SK-N-SH (cell line): Measurements from ENCODE around the gene GABRB3. TPM values are rescaled to one million over a fixed set of nuclear protein-coding genes. Genes with fewer than 3 reads are reported as not detected.

ENCODE experiments used
- CTCF ChIA-PET: fragments of 300-600, 350-600 bp; formaldehyde crosslinking; extraction: SDS; loops from one replicate; lab custom pipeline; 2021; lab: Yijun Ruan, JAX
- POLR2A ChIA-PET: fragments of 350-600 bp; sonication (Branson Sonifier 250); formaldehyde crosslinking; extraction: SDS; loops from one replicate; lab custom pipeline; 2020; ENCODE audit warnings: antibody characterized with exemption, inconsistent platforms; lab: Yijun Ruan, JAX
- DNase-seq: peaks from one replicate; pipeline ENCODE4 v3.0.0; 2012
- H2AFZ ChIP-seq: fragments of 200-600 bp; sonication (generic); 2 replicates; pipeline ENCODE4 v1.8.1; 2016; ENCODE audit warnings: antibody characterized with exemption, mild to moderate bottlenecking, low read depth
- H3F3A ChIP-seq: fragments of 200-600 bp; sonication (generic); replicated peaks from 2 replicates; pipeline ENCODE3; 2016; ENCODE audit warnings: antibody characterized with exemption, mild to moderate bottlenecking; ENCODE audit not compliant: insufficient read depth
- H3K27ac ChIP-seq, 2 experiments: fragments of 200-500 bp in 1 of 2; fragments of 200-600 bp in 1 of 2; sonication (Bioruptor generic) in 1 of 2; sonication (generic), shearing (Covaris generic) in 1 of 2; 2 replicates each; pipeline versions ENCODE4 v1.5.1 to v1.6.1; 2014 to 2016; ENCODE audit warnings: low read depth in 2 of 2, inconsistent platforms in 1 of 2, low read length in 1 of 2, mild to moderate bottlenecking in 1 of 2, mixed read lengths in 1 of 2
- H3K27me3 ChIP-seq: fragments of 200-600 bp; sonication (generic), shearing (Covaris generic); 2 replicates; pipeline ENCODE4 v1.6.1; 2016; ENCODE audit warnings: mixed run types; ENCODE audit not compliant: insufficient read depth
- H3K36me3 ChIP-seq, 2 experiments: fragments of 200-500 bp in 1 of 2; fragments of 200-600 bp in 1 of 2; sonication (Bioruptor generic) in 1 of 2; sonication (generic) in 1 of 2; replicated peaks in 1 of 2; 2 replicates each; pipeline versions ENCODE3 to v1.5.1; 2014 to 2016; ENCODE audit warnings: low read length in 1 of 2, mild to moderate bottlenecking in 1 of 2; ENCODE audit not compliant: insufficient read depth in 2 of 2, control insufficient read depth in 1 of 2
- H3K4me1 ChIP-seq, 2 experiments: fragments of 200-500 bp in 1 of 2; fragments of 200-600 bp in 1 of 2; sonication (Bioruptor generic) in 1 of 2; sonication (generic), shearing (Covaris generic) in 1 of 2; 2 replicates each; pipeline versions ENCODE4 v1.5.1 to v1.6.1; 2014 to 2016; ENCODE audit warnings: low read depth in 1 of 2, low read length in 1 of 2, mixed run types in 1 of 2; ENCODE audit not compliant: insufficient read depth in 2 of 2, control insufficient read depth in 1 of 2
- H3K4me2 ChIP-seq: fragments of 200-600 bp; sonication (generic), shearing (Covaris generic); 2 replicates; pipeline ENCODE4 v1.6.1; 2017; ENCODE audit warnings: mixed run types
- H3K4me3 ChIP-seq, 2 experiments: fragments of 200-500 bp in 1 of 2; fragments of 200-600 bp in 1 of 2; sonication (Bioruptor generic) in 1 of 2; sonication (generic), shearing (Covaris generic) in 1 of 2; 2 replicates each; pipeline versions ENCODE4 v1.5.1 to v1.8.1; 2014 to 2016; ENCODE audit warnings: low read depth in 2 of 2, inconsistent platforms in 1 of 2, low read length in 1 of 2, mild to moderate bottlenecking in 1 of 2, mixed read lengths in 1 of 2, moderate library complexity in 1 of 2
- H3K79me2 ChIP-seq: fragments of 200-600 bp; sonication (generic); 2 replicates; pipeline ENCODE4 v1.8.1; 2017; ENCODE audit warnings: mild to moderate bottlenecking; ENCODE audit not compliant: insufficient read depth
- H3K9ac ChIP-seq: fragments of 200-600 bp; sonication (generic); 2 replicates; pipeline ENCODE4 v1.6.1; 2017; ENCODE audit warnings: mixed run types
- H3K9me2 ChIP-seq: fragments of 200-600 bp; sonication (generic); 2 replicates; pipeline ENCODE4 v1.6.1; 2017; ENCODE audit warnings: mixed run types
- H3K9me3 ChIP-seq: fragments of 200-600 bp; sonication (generic); 2 replicates; pipeline ENCODE4 v1.6.1; 2017; ENCODE audit warnings: mixed run types, mild to moderate bottlenecking, moderate library complexity
- H4K20me1 ChIP-seq: fragments of 200-600 bp; sonication (generic); 2 replicates; pipeline ENCODE4 v1.6.1; 2017; ENCODE audit warnings: mild to moderate bottlenecking, mixed run types; ENCODE audit not compliant: insufficient read depth
- CHD2 ChIP-seq: fragments of 150-350 bp; IDR thresholded peaks from 2 replicates; pipeline ENCODE4 v1.6.1; 2018; ENCODE audit warnings: low read length; ENCODE audit not compliant: partially characterized antibody
- EP300 ChIP-seq, 2 experiments: IDR thresholded peaks; 2 replicates each; pipeline versions ENCODE4 v1.4.0 to v1.6.1; 2012; ENCODE audit warnings: borderline replicate concordance in 1 of 2, low read depth in 1 of 2, low read length in 1 of 2
- EZH2phosphoT487 ChIP-seq: fragments of 200-600 bp; sonication (generic); IDR thresholded peaks from 2 replicates; pipeline ENCODE4 v1.6.1; 2017; ENCODE audit warnings: low read depth, mixed run types, mild to moderate bottlenecking, antibody characterized with exemption, moderate library complexity, borderline replicate concordance
- FOSL2 ChIP-seq: IDR thresholded peaks from 2 replicates; pipeline ENCODE4 v1.4.0; 2012; ENCODE audit warnings: low read depth, mild to moderate bottlenecking, moderate library complexity, borderline replicate concordance
- FOXJ3 ChIP-seq: sonication (generic); formaldehyde crosslinking; IDR thresholded peaks from 2 replicates; pipeline ENCODE4 v1.5.1; 2020; ENCODE audit warnings: mild to moderate bottlenecking, missing genetic modification reagents
- GABPA ChIP-seq: IDR thresholded peaks from 2 replicates; pipeline ENCODE4 v1.4.0; 2012; ENCODE audit warnings: low read depth, mild to moderate bottlenecking
- JUND ChIP-seq: IDR thresholded peaks from 2 replicates; pipeline ENCODE4 v1.4.0; 2012
- MXI1 ChIP-seq: IDR thresholded peaks from 2 replicates; pipeline ENCODE4 v1.6.1; 2012; ENCODE audit warnings: mild to moderate bottlenecking, low read depth, low read length, improper control_type of control experiment
- NFIC ChIP-seq: IDR thresholded peaks from 2 replicates; pipeline ENCODE4 v1.4.0; 2012; ENCODE audit warnings: borderline replicate concordance
- POLR2AphosphoS5 ChIP-seq: IDR thresholded peaks from 2 replicates; pipeline ENCODE4 v1.6.1; 2012; ENCODE audit warnings: low read depth, low read length
- RXRA ChIP-seq: IDR thresholded peaks from 2 replicates; pipeline ENCODE4 v1.4.0; 2012; ENCODE audit warnings: low read depth, mild to moderate bottlenecking, borderline replicate concordance
- SMC3 ChIP-seq: IDR thresholded peaks from 2 replicates; pipeline ENCODE4 v1.6.1; 2012; ENCODE audit warnings: low read depth, low read length, improper control_type of control experiment
- TCF12 ChIP-seq: IDR thresholded peaks from 2 replicates; pipeline ENCODE4 v1.4.0; 2012
- TEAD4 ChIP-seq: IDR thresholded peaks from 2 replicates; pipeline ENCODE4 v1.4.0; 2012; ENCODE audit warnings: mild to moderate bottlenecking, borderline replicate concordance; ENCODE audit not compliant: insufficient read depth
- YY1 ChIP-seq: IDR thresholded peaks from 2 replicates; pipeline ENCODE4 v1.4.0; 2012; ENCODE audit warnings: low read depth, mild to moderate bottlenecking
- WGBS: methylation state at CpG from one replicate; pipeline ENCODE4 v1.1.6; 2017; ENCODE audit warnings: low lambda C conversion rate; 5-methylcytosine and 5-hydroxymethylcytosine counted together
- polyA plus RNA-seq, 3 experiments: library from polyadenylated mRNA; depleted of rRNA; stranded (reverse); fragments of >200 nt; gene quantifications; 2 replicates each; pipeline ENCODE4 v1.2.3, GENCODE V29; 2012
- TF ChIP-seq, protein P1 (sequence below): IDR thresholded peaks from 2 replicates; pipeline ENCODE4 v1.4.0; 2012; ENCODE audit warnings: low read depth, borderline replicate concordance
- TF ChIP-seq, protein P2 (sequence below): fragments of 200-600 bp; sonication (generic); IDR thresholded peaks from 2 replicates; pipeline ENCODE4 v1.6.1; 2017; ENCODE audit warnings: antibody characterized with exemption, mild to moderate bottlenecking, moderate library complexity
- TF ChIP-seq, protein P3 (sequence below): fragments of 150-350 bp; IDR thresholded peaks from 2 replicates; pipeline ENCODE4 v1.6.1; 2017; ENCODE audit warnings: antibody characterized with exemption, low read length, low read depth, borderline replicate concordance
- TF ChIP-seq, protein P4 (sequence below): fragments of 150-350 bp; IDR thresholded peaks from 2 replicates; pipeline ENCODE4 v1.6.1; 2016; ENCODE audit warnings: mild to moderate bottlenecking, low read depth, low read length
- TF ChIP-seq, protein P5 (sequence below): IDR thresholded peaks from 2 replicates; pipeline ENCODE4 v1.4.0; 2012; ENCODE audit warnings: low read depth
- TF ChIP-seq, protein P6 (sequence below): IDR thresholded peaks from 2 replicates; pipeline ENCODE4 v1.6.1; 2012; ENCODE audit warnings: mild to moderate bottlenecking, low read depth, low read length, moderate library complexity

The GABRB3 gene
- polyA plus RNA-seq, 1 of the 3 experiments (the other 2 are of a cell fraction) = 0.10 TPM

DNA sequence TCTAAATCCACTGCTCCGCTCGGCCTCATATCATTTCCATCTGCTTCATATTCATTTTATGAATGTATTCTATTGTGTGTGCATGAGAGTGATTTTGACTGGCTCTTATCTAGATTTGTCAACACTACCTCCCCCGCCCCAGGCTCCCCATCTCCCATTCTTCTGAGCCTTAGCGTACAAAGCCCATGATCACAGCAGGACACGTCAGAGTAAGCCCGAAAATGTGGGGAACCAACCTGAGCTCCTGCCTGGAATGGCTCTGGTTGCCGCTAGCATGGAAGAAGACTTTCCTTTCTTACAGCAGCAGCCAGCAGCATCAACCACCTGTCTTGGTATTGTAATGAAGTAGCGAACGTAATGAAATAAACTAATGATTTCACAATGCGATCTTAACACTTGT is 61.4 kb downstream of the GABRB3 start:
- Histone ChIP-seq H2AFZ (no peak overlapping the region), H3K27ac (no peak overlapping the region), H3K9me2 (no peaks in the 10 kb centered on the region), H3K9me3 (no peaks in the 10 kb centered on the region), H3K27me3 (no peaks in the 10 kb centered on the region), H3K4me3 (no peak overlapping the region), H3K79me2 (no peaks in the 10 kb centered on the region), H4K20me1 (no peaks in the 10 kb centered on the region), H3K4me1 (no peaks in the 10 kb centered on the region), H3K9ac (no peak overlapping the region), H3K4me2 (no peak overlapping the region), H3K36me3 (no peaks in the 10 kb centered on the region), H3F3A (no peaks in the 10 kb centered on the region)
- no peak for DNase-seq
- ChIA-PET POLR2A (no interaction called here), CTCF (no interaction called here)
- 57% methylated on average over 10 of the region's 10 CpGs for WGBS
- TF ChIP-seq NFIC = no peak
- no peak for TF ChIP-seq GABPA

DNA sequence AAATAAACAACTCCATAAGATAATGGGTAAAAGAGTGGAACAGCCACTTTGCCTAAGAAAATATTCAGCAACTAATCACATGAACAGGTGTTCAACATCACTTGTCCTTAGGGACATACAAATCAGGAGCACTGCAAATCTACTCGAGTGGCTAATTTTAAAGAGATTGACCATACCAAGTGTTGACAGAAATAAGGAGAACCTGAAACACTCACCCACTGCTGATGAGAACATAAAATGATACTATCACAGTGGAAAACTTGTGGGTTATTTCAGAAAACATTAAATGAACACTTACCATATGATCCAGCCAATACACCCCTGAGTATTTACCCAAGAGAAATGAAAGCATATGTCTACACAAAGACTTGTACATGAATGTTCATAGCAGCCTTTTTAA is 70.5 kb downstream of the GABRB3 start:
- no peaks in the 10 kb centered on the region for H3K36me3 ChIP-seq
- POLR2A ChIA-PET = no interaction called here
- no peak overlapping the region for H3K9ac ChIP-seq
- no peaks in the 10 kb centered on the region for H3K4me1 ChIP-seq
- H2AFZ ChIP-seq = no peak overlapping the region
- H3K9me2 ChIP-seq = no peaks in the 10 kb centered on the region
- no peak for DNase-seq
- WGBS = 15% methylated on average over 1 of the region's 1 CpG
- CTCF ChIA-PET = no interaction called here
- no peaks in the 10 kb centered on the region for H4K20me1 ChIP-seq
- no peak for TF ChIP-seq EP300 (IDR thresholded peaks at IDR 0.05; ENCODE audit: borderline replicate concordance in 1 of 2, low read depth in 1 of 2, low read length in 1 of 2)
- TF ChIP-seq FOXJ3 (CRISPR knock-in tag) = no peak
- no peak for TF ChIP-seq EZH2phosphoT487
- TF ChIP-seq FOSL2 = no peak
- TF ChIP-seq POLR2AphosphoS5 = no peak
- TF ChIP-seq, protein P1, sequence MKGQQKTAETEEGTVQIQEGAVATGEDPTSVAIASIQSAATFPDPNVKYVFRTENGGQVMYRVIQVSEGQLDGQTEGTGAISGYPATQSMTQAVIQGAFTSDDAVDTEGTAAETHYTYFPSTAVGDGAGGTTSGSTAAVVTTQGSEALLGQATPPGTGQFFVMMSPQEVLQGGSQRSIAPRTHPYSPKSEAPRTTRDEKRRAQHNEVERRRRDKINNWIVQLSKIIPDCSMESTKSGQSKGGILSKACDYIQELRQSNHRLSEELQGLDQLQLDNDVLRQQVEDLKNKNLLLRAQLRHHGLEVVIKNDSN = no peak
- TF ChIP-seq TEAD4 = no peak
- TF ChIP-seq, protein P2, sequence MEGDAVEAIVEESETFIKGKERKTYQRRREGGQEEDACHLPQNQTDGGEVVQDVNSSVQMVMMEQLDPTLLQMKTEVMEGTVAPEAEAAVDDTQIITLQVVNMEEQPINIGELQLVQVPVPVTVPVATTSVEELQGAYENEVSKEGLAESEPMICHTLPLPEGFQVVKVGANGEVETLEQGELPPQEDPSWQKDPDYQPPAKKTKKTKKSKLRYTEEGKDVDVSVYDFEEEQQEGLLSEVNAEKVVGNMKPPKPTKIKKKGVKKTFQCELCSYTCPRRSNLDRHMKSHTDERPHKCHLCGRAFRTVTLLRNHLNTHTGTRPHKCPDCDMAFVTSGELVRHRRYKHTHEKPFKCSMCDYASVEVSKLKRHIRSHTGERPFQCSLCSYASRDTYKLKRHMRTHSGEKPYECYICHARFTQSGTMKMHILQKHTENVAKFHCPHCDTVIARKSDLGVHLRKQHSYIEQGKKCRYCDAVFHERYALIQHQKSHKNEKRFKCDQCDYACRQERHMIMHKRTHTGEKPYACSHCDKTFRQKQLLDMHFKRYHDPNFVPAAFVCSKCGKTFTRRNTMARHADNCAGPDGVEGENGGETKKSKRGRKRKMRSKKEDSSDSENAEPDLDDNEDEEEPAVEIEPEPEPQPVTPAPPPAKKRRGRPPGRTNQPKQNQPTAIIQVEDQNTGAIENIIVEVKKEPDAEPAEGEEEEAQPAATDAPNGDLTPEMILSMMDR = no peak
- TF ChIP-seq, protein P3, sequence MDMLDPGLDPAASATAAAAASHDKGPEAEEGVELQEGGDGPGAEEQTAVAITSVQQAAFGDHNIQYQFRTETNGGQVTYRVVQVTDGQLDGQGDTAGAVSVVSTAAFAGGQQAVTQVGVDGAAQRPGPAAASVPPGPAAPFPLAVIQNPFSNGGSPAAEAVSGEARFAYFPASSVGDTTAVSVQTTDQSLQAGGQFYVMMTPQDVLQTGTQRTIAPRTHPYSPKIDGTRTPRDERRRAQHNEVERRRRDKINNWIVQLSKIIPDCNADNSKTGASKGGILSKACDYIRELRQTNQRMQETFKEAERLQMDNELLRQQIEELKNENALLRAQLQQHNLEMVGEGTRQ = no peak
- TF ChIP-seq, protein P4, sequence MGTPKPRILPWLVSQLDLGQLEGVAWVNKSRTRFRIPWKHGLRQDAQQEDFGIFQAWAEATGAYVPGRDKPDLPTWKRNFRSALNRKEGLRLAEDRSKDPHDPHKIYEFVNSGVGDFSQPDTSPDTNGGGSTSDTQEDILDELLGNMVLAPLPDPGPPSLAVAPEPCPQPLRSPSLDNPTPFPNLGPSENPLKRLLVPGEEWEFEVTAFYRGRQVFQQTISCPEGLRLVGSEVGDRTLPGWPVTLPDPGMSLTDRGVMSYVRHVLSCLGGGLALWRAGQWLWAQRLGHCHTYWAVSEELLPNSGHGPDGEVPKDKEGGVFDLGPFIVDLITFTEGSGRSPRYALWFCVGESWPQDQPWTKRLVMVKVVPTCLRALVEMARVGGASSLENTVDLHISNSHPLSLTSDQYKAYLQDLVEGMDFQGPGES = no peak
- TF ChIP-seq, protein P5, sequence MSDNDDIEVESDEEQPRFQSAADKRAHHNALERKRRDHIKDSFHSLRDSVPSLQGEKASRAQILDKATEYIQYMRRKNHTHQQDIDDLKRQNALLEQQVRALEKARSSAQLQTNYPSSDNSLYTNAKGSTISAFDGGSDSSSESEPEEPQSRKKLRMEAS = no peak
- no peak for TF ChIP-seq YY1
- no peak for TF ChIP-seq NFIC
- no peak for TF ChIP-seq CHD2
- no peak for TF ChIP-seq TCF12
- TF ChIP-seq, protein P6, sequence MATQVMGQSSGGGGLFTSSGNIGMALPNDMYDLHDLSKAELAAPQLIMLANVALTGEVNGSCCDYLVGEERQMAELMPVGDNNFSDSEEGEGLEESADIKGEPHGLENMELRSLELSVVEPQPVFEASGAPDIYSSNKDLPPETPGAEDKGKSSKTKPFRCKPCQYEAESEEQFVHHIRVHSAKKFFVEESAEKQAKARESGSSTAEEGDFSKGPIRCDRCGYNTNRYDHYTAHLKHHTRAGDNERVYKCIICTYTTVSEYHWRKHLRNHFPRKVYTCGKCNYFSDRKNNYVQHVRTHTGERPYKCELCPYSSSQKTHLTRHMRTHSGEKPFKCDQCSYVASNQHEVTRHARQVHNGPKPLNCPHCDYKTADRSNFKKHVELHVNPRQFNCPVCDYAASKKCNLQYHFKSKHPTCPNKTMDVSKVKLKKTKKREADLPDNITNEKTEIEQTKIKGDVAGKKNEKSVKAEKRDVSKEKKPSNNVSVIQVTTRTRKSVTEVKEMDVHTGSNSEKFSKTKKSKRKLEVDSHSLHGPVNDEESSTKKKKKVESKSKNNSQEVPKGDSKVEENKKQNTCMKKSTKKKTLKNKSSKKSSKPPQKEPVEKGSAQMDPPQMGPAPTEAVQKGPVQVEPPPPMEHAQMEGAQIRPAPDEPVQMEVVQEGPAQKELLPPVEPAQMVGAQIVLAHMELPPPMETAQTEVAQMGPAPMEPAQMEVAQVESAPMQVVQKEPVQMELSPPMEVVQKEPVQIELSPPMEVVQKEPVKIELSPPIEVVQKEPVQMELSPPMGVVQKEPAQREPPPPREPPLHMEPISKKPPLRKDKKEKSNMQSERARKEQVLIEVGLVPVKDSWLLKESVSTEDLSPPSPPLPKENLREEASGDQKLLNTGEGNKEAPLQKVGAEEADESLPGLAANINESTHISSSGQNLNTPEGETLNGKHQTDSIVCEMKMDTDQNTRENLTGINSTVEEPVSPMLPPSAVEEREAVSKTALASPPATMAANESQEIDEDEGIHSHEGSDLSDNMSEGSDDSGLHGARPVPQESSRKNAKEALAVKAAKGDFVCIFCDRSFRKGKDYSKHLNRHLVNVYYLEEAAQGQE = no peak
- TF ChIP-seq JUND = no peak
- no peak for TF ChIP-seq SMC3
- no peak for TF ChIP-seq MXI1
- no peak for TF ChIP-seq RXRA
- H3K4me2 ChIP-seq = no peak overlapping the region
- H3K79me2 ChIP-seq = no peaks in the 10 kb centered on the region
- peaks cover 5% of the 10 kb centered on the region; the same call in 1 of the 2 replicates for H3K9me3 ChIP-seq
- H3K4me3 ChIP-seq = no peak overlapping the region
- no peaks in the 10 kb centered on the region for H3F3A ChIP-seq
- H3K27me3 ChIP-seq = no peaks in the 10 kb centered on the region
- H3K27ac ChIP-seq = no peak overlapping the region
